ENCODE data around the gene RMRP. TPM values are rescaled to one million over a fixed set of nuclear protein-coding genes. Genes with fewer than 3 reads are reported as not detected.
"Not testable (repeated sequence)": the region's sequence is repeated elsewhere in the genome, so short reads cannot be mapped to it uniquely, and the experiment has no call there.

The RMRP gene
- total and polyA plus RNA-seq, 2 experiments from 2014 or later = 15.3 to 8,626 TPM

DNA sequence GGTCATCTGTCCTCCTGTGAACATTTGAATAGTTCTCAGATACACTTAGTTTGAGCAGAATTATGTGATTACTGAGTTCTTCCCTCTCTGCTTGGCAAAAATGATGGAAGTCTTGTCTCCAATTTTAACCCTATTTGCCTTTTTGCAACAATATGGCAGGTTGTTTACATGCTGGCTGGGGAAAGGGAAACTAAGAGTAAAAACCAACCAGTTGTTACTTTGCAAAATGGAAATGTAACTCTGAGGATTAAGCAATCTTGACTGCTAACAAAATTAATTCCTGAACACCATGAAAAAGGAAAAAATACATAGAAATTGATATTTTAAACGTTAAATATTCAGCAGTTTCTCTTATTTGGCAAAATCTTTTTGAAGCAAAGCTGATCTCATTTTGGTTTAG lies 18.2 kb downstream of the RMRP start:
- ATAC-seq (no peak), DNase-seq (ENCODE audit: low spot score) (no peak)
- Mint-ChIP-seq H3K27ac (no peak overlapping the region), H3K4me3 (no peak overlapping the region), H3K4me1 (peaks cover 1% of the 10 kb centered on the region; the same call in 1 of the 3 replicates), H3K9me3 (peaks cover 10% of the 10 kb centered on the region; the same call in 2 of the 3 replicates), H3K36me3 (ENCODE audit: low read depth) (peaks cover 10% of the 10 kb centered on the region), H3K27me3 (ENCODE audit: insufficient read depth, low read depth, poor library complexity) (peaks cover 4% of the 10 kb centered on the region)
- H3K9me2 ChIP-seq (ENCODE audit: insufficient read depth) = no peaks in the 10 kb centered on the region
- H3K4me2 ChIP-seq = no peak overlapping the region
- H3K27me3 ChIP-seq (ENCODE audit: insufficient read depth) = no peaks in the 10 kb centered on the region
- no peak overlapping the region for H2AFZ ChIP-seq
- H3K4me3 ChIP-seq = no peak overlapping the region
- H3K36me3 ChIP-seq (ENCODE audit: insufficient read depth) = no peaks in the 10 kb centered on the region
- H3K27ac ChIP-seq (ENCODE audit: low read depth) = no peak overlapping the region
- no peaks in the 10 kb centered on the region for H3K4me1 ChIP-seq (ENCODE audit: insufficient read depth)
- TF ChIP-seq ZNF462 (CRISPR knock-in tag; IDR thresholded peaks at IDR 0.05) = no peak
- TF ChIP-seq, protein P1, sequence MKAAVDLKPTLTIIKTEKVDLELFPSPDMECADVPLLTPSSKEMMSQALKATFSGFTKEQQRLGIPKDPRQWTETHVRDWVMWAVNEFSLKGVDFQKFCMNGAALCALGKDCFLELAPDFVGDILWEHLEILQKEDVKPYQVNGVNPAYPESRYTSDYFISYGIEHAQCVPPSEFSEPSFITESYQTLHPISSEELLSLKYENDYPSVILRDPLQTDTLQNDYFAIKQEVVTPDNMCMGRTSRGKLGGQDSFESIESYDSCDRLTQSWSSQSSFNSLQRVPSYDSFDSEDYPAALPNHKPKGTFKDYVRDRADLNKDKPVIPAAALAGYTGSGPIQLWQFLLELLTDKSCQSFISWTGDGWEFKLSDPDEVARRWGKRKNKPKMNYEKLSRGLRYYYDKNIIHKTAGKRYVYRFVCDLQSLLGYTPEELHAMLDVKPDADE (IDR thresholded peaks at IDR 0.05) = no peak
- TF ChIP-seq CREB1 (CRISPR knock-in tag; IDR thresholded peaks at IDR 0.05; ENCODE audit: low read depth) = no peak
- TF ChIP-seq CTCF (conservative IDR thresholded peaks at IDR 0.05; ENCODE audit: low read depth in 2 of 2) = no peak
- no peak for TF ChIP-seq ZNF114 (CRISPR knock-in tag; IDR thresholded peaks at IDR 0.05)
- TF ChIP-seq POLR2AphosphoS5 (IDR thresholded peaks at IDR 0.05; ENCODE audit: low read depth) = no peak
- H4K20me1 ChIP-seq (replicated peaks; ENCODE audit: insufficient read depth) = no peaks in the 10 kb centered on the region
- H3K79me2 ChIP-seq (replicated peaks; ENCODE audit: insufficient read depth) = no peaks in the 10 kb centered on the region
- H3F3A ChIP-seq (replicated peaks; ENCODE audit: low read depth) = no peaks in the 10 kb centered on the region

GRCh38 chr9:35639225-35639624 lies 18.6 kb downstream of the RMRP start:
- H3K4me3 Mint-ChIP-seq; H3K27me3 ChIP-seq (ENCODE audit: insufficient read depth); H3K27me3 Mint-ChIP-seq (ENCODE audit: insufficient read depth, low read depth, poor library complexity); H4K20me1 ChIP-seq (replicated peaks; ENCODE audit: insufficient read depth); H3K36me3 ChIP-seq (ENCODE audit: insufficient read depth); DNase-seq (ENCODE audit: low spot score); H3K27ac ChIP-seq (ENCODE audit: low read depth); H3K79me2 ChIP-seq (replicated peaks; ENCODE audit: insufficient read depth); H3K36me3 Mint-ChIP-seq (ENCODE audit: low read depth); H3K9me2 ChIP-seq (ENCODE audit: insufficient read depth); ATAC-seq; H3K27ac Mint-ChIP-seq; H3K4me1 Mint-ChIP-seq; H3K4me2 ChIP-seq; H3K9me3 Mint-ChIP-seq; H3K4me3 ChIP-seq; H3F3A ChIP-seq (replicated peaks; ENCODE audit: low read depth); H3K4me1 ChIP-seq (ENCODE audit: insufficient read depth); H2AFZ ChIP-seq: not testable (repeated sequence)

- not testable (repeated sequence) for H4K20me1 ChIP-seq (replicated peaks; ENCODE audit: insufficient read depth); H3K27me3 Mint-ChIP-seq (ENCODE audit: insufficient read depth, low read depth, poor library complexity); H2AFZ ChIP-seq; H3K4me1 Mint-ChIP-seq; H3K36me3 ChIP-seq (ENCODE audit: insufficient read depth); H3K79me2 ChIP-seq (replicated peaks; ENCODE audit: insufficient read depth); H3K27ac Mint-ChIP-seq; H3K4me3 ChIP-seq; H3K36me3 Mint-ChIP-seq (ENCODE audit: low read depth); H3K27ac ChIP-seq (ENCODE audit: low read depth); ATAC-seq; H3K4me2 ChIP-seq; H3K4me1 ChIP-seq (ENCODE audit: insufficient read depth); H3K9me2 ChIP-seq (ENCODE audit: insufficient read depth); H3K4me3 Mint-ChIP-seq; DNase-seq (ENCODE audit: low spot score); H3F3A ChIP-seq (replicated peaks; ENCODE audit: low read depth); H3K9me3 Mint-ChIP-seq; H3K27me3 ChIP-seq (ENCODE audit: insufficient read depth)
Measured at GRCh38 chr9:35638751-35639150, 19.1 kb downstream of the RMRP start.
